Endothelial cell of umbilical vein (primary cell): ENCODE results near the gene SGPL1. TPM values are rescaled to one million over a fixed set of nuclear protein-coding genes. Genes with fewer than 3 reads are reported as not detected.

ENCODE experiments used
- BruUV-seq: library from RNA; stranded (reverse); fragments of 400-500 nt; replicated peaks from 2 replicates; lab custom pipeline; 2021; lab: Mats Ljungman, UMichigan
- CTCF ChIA-PET: fragments of 300-600, 350-600 bp; sonication (Branson Sonifier 250); formaldehyde crosslinking; loops from one replicate; lab custom pipeline; 2021; ENCODE audit warnings: antibody characterized with exemption, inconsistent platforms; lab: Charles Lee
- POLR2A ChIA-PET: fragments of 300-600, 350-600 bp; sonication (Branson Sonifier 250); formaldehyde crosslinking; loops from one replicate; lab custom pipeline; 2021; ENCODE audit warnings: antibody characterized with exemption, inconsistent platforms; lab: Charles Lee
- DNase-seq: peaks from one replicate; pipeline ENCODE4 v3.0.0-alpha.2; 2011; ENCODE audit warnings: low read depth, low spot score
- FAIRE-seq: peaks from 2 replicates; lab custom pipeline; 2011; peaks lifted over from hg19 to GRCh38; lab: Jason Lieb, UNC
- H2AFZ ChIP-seq: 2 replicates; pipeline ENCODE4 v1.6.0; 2012; ENCODE audit warnings: low read depth, low read length, control low read depth, inconsistent platforms
- H3K27ac ChIP-seq: 2 replicates; pipeline ENCODE4 v1.5.1; 2011; ENCODE audit warnings: low read depth, mild to moderate bottlenecking, control low read depth, low read length, moderate library complexity; ENCODE audit not compliant: insufficient read depth
- H3K27me3 ChIP-seq, 2 experiments: 2 replicates each; pipeline versions ENCODE4 v1.6.0 to v1.6.1; 2011; ENCODE audit warnings: low read length in 2 of 2, mixed read lengths in 1 of 2; ENCODE audit not compliant: control insufficient read depth in 2 of 2, insufficient read depth in 2 of 2
- H3K36me3 ChIP-seq, 2 experiments: 2 replicates in 1 of 2; 3 replicates in 1 of 2; pipeline ENCODE4 v1.5.1; 2011; ENCODE audit warnings: low read length in 2 of 2, mild to moderate bottlenecking in 1 of 2, moderate library complexity in 1 of 2; ENCODE audit not compliant: control insufficient read depth in 2 of 2, insufficient read depth in 2 of 2; ENCODE audit errors: extremely low read depth in 1 of 2
- H3K4me1 ChIP-seq: 3 replicates; pipeline ENCODE4 v1.5.1; 2011; ENCODE audit warnings: mild to moderate bottlenecking, low read length; ENCODE audit not compliant: control insufficient read depth, insufficient read depth; ENCODE audit errors: extremely low read depth
- H3K4me2 ChIP-seq: 2 replicates; pipeline ENCODE4 v1.6.1; 2011; ENCODE audit warnings: low read length, control low read depth, mixed read lengths; ENCODE audit not compliant: insufficient read depth
- H3K4me3 ChIP-seq, 3 experiments: fragments of 200-600 bp in 1 of 3; sonication (generic), shearing (Covaris generic) in 1 of 3; replicated peaks in 1 of 3; 2 replicates each; pipeline ENCODE4 v1.5.1; 2011 to 2016; ENCODE audit warnings: control low read depth in 3 of 3, low read length in 3 of 3, mild to moderate bottlenecking in 2 of 3, inconsistent platforms in 1 of 3, low read depth in 1 of 3, moderate library complexity in 1 of 3; ENCODE audit not compliant: insufficient read depth in 1 of 3
- H3K79me2 ChIP-seq: 2 replicates; pipeline ENCODE4 v1.6.0; 2012; ENCODE audit warnings: low read length, inconsistent platforms; ENCODE audit not compliant: control insufficient read depth, insufficient read depth
- H3K9ac ChIP-seq: replicated peaks from 2 replicates; pipeline ENCODE3; 2011; ENCODE audit warnings: low read length, control low read depth; ENCODE audit not compliant: insufficient read depth; ENCODE audit errors: extremely low read depth
- H3K9me1 ChIP-seq: replicated peaks from 3 replicates; pipeline ENCODE4 v1.6.0; 2011; ENCODE audit warnings: mild to moderate bottlenecking, low read length; ENCODE audit not compliant: control insufficient read depth, insufficient read depth; ENCODE audit errors: extremely low read depth
- H3K9me3 ChIP-seq: replicated peaks from 2 replicates; pipeline ENCODE4 v1.5.1; 2012; ENCODE audit warnings: low read length, inconsistent platforms; ENCODE audit not compliant: control insufficient read depth, insufficient read depth
- H4K20me1 ChIP-seq: replicated peaks from 2 replicates; pipeline ENCODE3; 2011; ENCODE audit warnings: mild to moderate bottlenecking, low read length; ENCODE audit not compliant: control insufficient read depth, insufficient read depth; ENCODE audit errors: extremely low read depth
- CTCF ChIP-seq, 2 donors: IDR thresholded peaks; 1 replicate in 1 of 2; 2 replicates in 1 of 2; pipeline ENCODE4 v1.5.1; 2011; ENCODE audit warnings: low read length in 2 of 2, mild to moderate bottlenecking in 2 of 2, moderate library complexity in 2 of 2, control low read depth in 1 of 2, inconsistent platforms in 1 of 2, low read depth in 1 of 2; ENCODE audit not compliant: insufficient read depth in 1 of 2; ENCODE audit errors: extremely low read depth in 1 of 2
- EZH2 ChIP-seq: IDR thresholded peaks from 2 replicates; pipeline ENCODE4 v1.6.1; 2012; ENCODE audit warnings: borderline replicate concordance, low read depth, mild to moderate bottlenecking, moderate library complexity, low read length, inconsistent platforms; ENCODE audit not compliant: severe bottlenecking
- FOS ChIP-seq: IDR thresholded peaks from 2 replicates; pipeline ENCODE4 v1.6.1; 2011; ENCODE audit warnings: mild to moderate bottlenecking, low read length, moderate library complexity, borderline replicate concordance; ENCODE audit not compliant: insufficient read depth
- GATA2 ChIP-seq: IDR thresholded peaks from 2 replicates; pipeline ENCODE4 v1.7.0; 2011; ENCODE audit warnings: low read depth, mild to moderate bottlenecking, moderate library complexity, mixed read lengths, low read length; ENCODE audit not compliant: insufficient read length, insufficient read depth
- JUN ChIP-seq: IDR thresholded peaks from 2 replicates; pipeline ENCODE4 v1.6.1; 2011; ENCODE audit warnings: borderline replicate concordance, low read depth; ENCODE audit not compliant: insufficient read length, insufficient read depth
- MYC ChIP-seq: IDR thresholded peaks from one replicate; pipeline ENCODE4 v1.6.1; 2011; ENCODE audit warnings: mild to moderate bottlenecking, low read depth, low read length
- POLR2A ChIP-seq: IDR thresholded peaks from 2 replicates; pipeline ENCODE4 v1.6.1; 2012; ENCODE audit warnings: low read depth, mild to moderate bottlenecking, control low read depth, low read length
- POLR2AphosphoS5 ChIP-seq: IDR thresholded peaks from 2 replicates; pipeline ENCODE4 v1.6.1; 2012; ENCODE audit warnings: low read depth, mild to moderate bottlenecking, control low read depth, low read length, moderate library complexity; ENCODE audit not compliant: insufficient read depth
- dilution Hi-C: fragments of 300-500 bp; cut with MboI; formaldehyde crosslinking; loops from one replicate; pipeline ENCODE4 v1.15.0; 2019; ENCODE audit warnings: low sequenced_read_pairs; ENCODE audit not compliant: extremely low pct_ligation_motif_present
- intact Hi-C: fragments of 100-400 bp; cut with micrococcal nuclease; formaldehyde crosslinking; loops from one replicate; pipeline ENCODE4 v1.10.0; 2022
- polyA plus RNA-seq, 4 experiments: library from polyadenylated mRNA; depleted of rRNA in 3 of 4; stranded (reverse) in 3 of 4; unstranded in 1 of 4; fragments of >200 nt; gene quantifications; 2 replicates each; pipeline versions ENCODE4 v1.2.1 to v1.2.3, GENCODE V29; 2011 to 2012; ENCODE audit warnings: missing spikeins in 1 of 4
- total RNA-seq: library from RNA; stranded (reverse); gene quantifications from 2 replicates; pipeline ENCODE4 v1.2.3, GENCODE V29; 2021
- TF ChIP-seq, protein P1 (sequence below): IDR thresholded peaks from 2 replicates; pipeline ENCODE4 v1.6.1; 2011; ENCODE audit not compliant: insufficient read depth, insufficient read length

Gene SGPL1
- total and polyA plus RNA-seq, 2 donors (not counting 3 experiments of a cell fraction or from before 2014, with no cell fraction given) = 11.4 to 25.2 TPM

DNA sequence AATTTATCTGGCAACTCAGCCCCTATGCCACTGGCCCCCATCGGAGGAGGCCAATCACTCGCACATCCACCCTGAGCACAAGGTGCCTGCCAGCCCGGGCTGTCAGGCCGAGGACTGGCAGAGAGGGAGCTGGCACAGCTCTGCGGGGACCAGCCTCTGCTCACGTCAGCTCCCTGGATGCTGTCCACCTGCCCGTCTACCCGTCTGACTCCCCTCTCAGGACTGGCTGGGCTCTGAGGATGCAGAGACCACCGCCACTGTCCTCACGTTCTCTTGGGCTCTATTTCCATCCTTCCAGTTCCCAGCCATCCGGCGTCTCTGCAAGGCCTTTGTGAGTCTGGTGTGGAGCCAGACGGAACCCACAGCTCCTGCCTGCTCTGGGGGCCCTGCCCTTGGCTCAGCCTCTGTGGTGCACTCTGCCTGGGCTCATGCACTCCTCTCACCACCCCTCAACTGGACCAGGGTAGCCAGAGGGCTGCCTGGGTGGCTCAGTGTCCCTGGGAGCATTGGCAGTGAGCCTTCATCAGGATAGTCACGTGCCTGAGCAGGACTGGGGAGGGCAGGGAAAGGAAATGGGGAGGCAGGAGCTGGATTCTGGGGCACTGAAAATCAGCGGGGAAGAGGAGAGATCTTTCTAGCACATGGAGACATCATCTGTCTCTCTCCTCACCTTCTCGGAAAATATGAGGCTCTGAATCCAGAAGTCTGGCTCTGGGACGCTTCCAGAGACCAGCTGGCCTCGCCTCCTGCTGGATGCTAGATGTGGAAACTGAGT, 110.7 kb downstream of the SGPL1 start:
- no peak overlapping the region for H3K4me3 ChIP-seq
- DNase-seq (no peak), FAIRE-seq (no peak)
- H3K4me1 ChIP-seq = no peaks in the 10 kb centered on the region
- intact Hi-C loops = loop anchor here (5.0 to 10.0 kb wide), 2 partner anchors 138 to 346 kb away; no protein-coding TSS in a partner anchor
- H3K9ac ChIP-seq = no peak overlapping the region
- no peaks in the 10 kb centered on the region for H4K20me1 ChIP-seq
- TF ChIP-seq JUN (no peak), POLR2A (no peak), FOS (no peak), MYC (no peak), EZH2 (no peak), CTCF (IDR thresholded peaks at IDR 0.05; ENCODE audit: extremely low read depth in 1 of 2, insufficient read depth in 1 of 2, low read depth in 1 of 2, low read length in 2 of 2) (no peak), POLR2AphosphoS5 (no peak), GATA2 (no peak)
- TF ChIP-seq, protein P1, sequence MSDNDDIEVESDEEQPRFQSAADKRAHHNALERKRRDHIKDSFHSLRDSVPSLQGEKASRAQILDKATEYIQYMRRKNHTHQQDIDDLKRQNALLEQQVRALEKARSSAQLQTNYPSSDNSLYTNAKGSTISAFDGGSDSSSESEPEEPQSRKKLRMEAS = no peak
- no peaks in the 10 kb centered on the region for H3K9me1 ChIP-seq
- dilution Hi-C loops = no loop called here
- no peak overlapping the region for H3K4me2 ChIP-seq
- POLR2A ChIA-PET = no interaction called here
- CTCF ChIA-PET = interaction anchor here (1.1 to 5.3 kb wide), 11 partner anchors 14 to 363 kb away, joined by 3 to 108 read pairs (median 4); no protein-coding TSS in a partner anchor
- no peak overlapping the region for H3K27ac ChIP-seq
- H2AFZ ChIP-seq = no peak overlapping the region
- BruUV-seq = no TSS peak
- H3K79me2 ChIP-seq = no peaks in the 10 kb centered on the region
- no peaks in the 10 kb centered on the region for H3K9me3 ChIP-seq
- peaks cover 4 to 10% of the 10 kb centered on the region in 2 experiments for H3K27me3 ChIP-seq
- H3K36me3 ChIP-seq = no peaks in the 10 kb centered on the region
